Neutrophil (primary cell): ENCODE results near the gene AOPEP.

ENCODE experiments used
- H3K27ac ChIP-seq: fragments of 200-600 bp; sonication (generic); 2 replicates; pipeline ENCODE4 v1.5.1; 2016; ENCODE audit warnings: mild to moderate bottlenecking, moderate library complexity
- H3K27me3 ChIP-seq: fragments of 200-600 bp; sonication (generic); 2 replicates; pipeline ENCODE4 v1.6.0; 2016; ENCODE audit warnings: mild to moderate bottlenecking
- H3K36me3 ChIP-seq: fragments of 200-600 bp; sonication (generic); 2 replicates; pipeline ENCODE4 v1.5.1; 2017
- H3K4me1 ChIP-seq, 2 experiments: fragments of 200-600 bp in 1 of 2; sonication (generic) in 1 of 2; 1 replicate in 1 of 2; 2 replicates in 1 of 2; pipeline versions ENCODE4 v1.5.1 to v1.6.1; 2013 to 2016; ENCODE audit warnings: low read depth in 1 of 2, low read length in 1 of 2, mild to moderate bottlenecking in 1 of 2, moderate library complexity in 1 of 2; ENCODE audit not compliant: control insufficient read depth in 1 of 2, insufficient read depth in 1 of 2
- H3K4me3 ChIP-seq, 2 experiments: fragments of 200-600 bp in 1 of 2; sonication (generic) in 1 of 2; 1 replicate in 1 of 2; 2 replicates in 1 of 2; pipeline ENCODE4 v1.5.1; 2013 to 2016; ENCODE audit warnings: low read depth in 1 of 2, low read length in 1 of 2, mild to moderate bottlenecking in 1 of 2, moderate library complexity in 1 of 2
- H3K9me3 ChIP-seq: fragments of 200-600 bp; sonication (generic); 2 replicates; pipeline ENCODE4 v1.5.1; 2016
- TF ChIP-seq, protein P1 (sequence below): fragments of 200-600 bp; sonication (generic); IDR thresholded peaks from 2 replicates; pipeline ENCODE4 v1.5.1; 2016; ENCODE audit warnings: antibody characterized with exemption

AOPEP gene

DNA sequence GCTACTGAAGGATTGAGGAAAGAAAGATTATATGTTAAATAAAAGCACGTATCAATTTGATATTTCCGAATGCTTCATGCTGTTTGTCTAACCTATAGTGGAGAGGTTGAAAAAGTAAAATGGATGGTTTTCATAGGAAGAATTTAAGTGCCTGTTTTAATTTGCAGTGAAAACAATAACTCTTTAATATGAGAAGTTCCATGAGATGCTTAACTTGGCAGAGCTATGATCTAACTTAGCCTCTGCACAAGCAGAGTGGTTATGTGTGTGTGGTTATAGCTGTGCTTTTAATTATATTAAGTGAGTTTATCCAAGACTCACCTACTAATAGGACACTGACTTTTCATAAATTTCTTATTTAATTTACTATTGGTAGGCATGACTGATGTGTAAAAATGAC, 57.4 kb downstream of the AOPEP start:
- Histone ChIP-seq H3K9me3 (no peaks in the 10 kb centered on the region), H3K27ac (no peak overlapping the region), H3K4me3 (no peak overlapping the region), H3K36me3 (no peaks in the 10 kb centered on the region), H3K4me1 (no peaks in the 10 kb centered on the region), H3K27me3 (no peaks in the 10 kb centered on the region)
- TF ChIP-seq, protein P1, sequence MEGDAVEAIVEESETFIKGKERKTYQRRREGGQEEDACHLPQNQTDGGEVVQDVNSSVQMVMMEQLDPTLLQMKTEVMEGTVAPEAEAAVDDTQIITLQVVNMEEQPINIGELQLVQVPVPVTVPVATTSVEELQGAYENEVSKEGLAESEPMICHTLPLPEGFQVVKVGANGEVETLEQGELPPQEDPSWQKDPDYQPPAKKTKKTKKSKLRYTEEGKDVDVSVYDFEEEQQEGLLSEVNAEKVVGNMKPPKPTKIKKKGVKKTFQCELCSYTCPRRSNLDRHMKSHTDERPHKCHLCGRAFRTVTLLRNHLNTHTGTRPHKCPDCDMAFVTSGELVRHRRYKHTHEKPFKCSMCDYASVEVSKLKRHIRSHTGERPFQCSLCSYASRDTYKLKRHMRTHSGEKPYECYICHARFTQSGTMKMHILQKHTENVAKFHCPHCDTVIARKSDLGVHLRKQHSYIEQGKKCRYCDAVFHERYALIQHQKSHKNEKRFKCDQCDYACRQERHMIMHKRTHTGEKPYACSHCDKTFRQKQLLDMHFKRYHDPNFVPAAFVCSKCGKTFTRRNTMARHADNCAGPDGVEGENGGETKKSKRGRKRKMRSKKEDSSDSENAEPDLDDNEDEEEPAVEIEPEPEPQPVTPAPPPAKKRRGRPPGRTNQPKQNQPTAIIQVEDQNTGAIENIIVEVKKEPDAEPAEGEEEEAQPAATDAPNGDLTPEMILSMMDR = no peak

DNA sequence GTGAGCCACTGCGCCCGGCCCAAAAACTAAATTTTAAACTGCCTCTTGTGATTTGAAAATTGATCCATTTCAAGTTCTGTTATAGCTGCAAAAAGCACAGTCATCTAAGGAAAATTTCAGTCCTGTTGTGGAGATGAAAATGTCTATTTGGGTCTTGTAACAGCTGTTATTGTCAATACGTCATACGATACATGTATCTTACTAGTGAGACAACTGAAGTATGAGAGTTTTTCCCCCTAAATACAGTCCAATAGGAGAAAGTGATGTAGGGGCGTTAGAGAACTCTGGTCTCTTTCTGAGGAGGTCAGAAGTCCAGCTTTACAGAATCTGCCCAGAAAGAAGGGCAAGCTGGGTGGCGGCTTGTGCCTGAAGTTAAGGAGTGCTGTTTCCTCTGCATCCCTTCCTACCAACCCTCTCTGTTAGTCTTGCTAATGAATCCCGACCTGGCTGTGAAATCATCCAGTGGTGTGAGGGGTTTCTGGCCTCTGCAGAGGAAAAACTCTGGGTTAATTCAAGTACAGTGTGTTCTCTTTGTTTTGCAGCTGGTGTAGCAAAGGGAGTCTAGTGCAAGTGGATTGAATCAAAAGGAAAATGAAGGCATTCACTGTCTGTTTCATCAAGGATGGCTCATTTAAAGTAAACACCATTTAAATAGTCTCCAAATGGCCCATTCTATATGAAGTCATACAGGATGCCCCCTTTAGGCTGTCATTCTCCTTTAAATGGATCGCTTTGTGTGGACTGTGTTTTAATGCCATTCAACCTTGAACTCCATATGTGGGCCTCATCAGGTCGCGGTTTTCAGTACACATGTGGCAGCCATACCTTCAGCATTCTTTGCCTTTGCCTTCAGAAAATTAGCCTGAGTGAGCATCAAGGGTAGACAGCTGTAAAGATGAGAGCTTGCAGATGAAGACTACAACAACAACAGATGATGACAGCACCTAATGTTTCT, 59.0 kb downstream of the AOPEP start:
- H3K36me3 ChIP-seq = no peaks in the 10 kb centered on the region
- no peak overlapping the region for H3K27ac ChIP-seq
- no peaks in the 10 kb centered on the region for H3K9me3 ChIP-seq
- no peak overlapping the region for H3K4me3 ChIP-seq
- H3K4me1 ChIP-seq = no peaks in the 10 kb centered on the region
- TF ChIP-seq, protein P1 = no peak
- H3K27me3 ChIP-seq = no peaks in the 10 kb centered on the region

DNA sequence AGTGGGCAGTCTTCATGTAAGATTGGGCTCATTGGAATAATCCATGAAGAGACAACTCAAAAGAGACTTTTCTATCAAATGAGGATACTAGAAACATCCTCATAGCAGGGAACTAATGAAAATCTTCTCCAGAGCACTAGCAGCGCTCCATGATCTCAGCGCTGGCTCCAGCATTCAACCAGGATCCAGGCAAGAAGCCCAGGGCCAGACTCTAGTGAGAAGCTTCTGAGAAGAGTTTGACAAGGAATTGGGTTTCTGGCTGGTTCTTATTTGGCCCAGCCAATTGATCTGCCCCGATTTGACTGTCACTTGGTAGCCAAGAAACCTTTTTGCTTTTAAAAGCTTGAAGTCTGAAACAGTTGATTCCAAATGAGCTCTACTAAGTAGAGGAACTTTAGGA, 60.1 kb downstream of the AOPEP start:
- H3K4me3 ChIP-seq = no peak overlapping the region
- no peak overlapping the region for H3K27ac ChIP-seq
- H3K36me3 ChIP-seq = no peaks in the 10 kb centered on the region
- no peaks in the 10 kb centered on the region for H3K27me3 ChIP-seq
- H3K4me1 ChIP-seq = no peaks in the 10 kb centered on the region
- H3K9me3 ChIP-seq = no peaks in the 10 kb centered on the region
- TF ChIP-seq, protein P1 = no peak

DNA sequence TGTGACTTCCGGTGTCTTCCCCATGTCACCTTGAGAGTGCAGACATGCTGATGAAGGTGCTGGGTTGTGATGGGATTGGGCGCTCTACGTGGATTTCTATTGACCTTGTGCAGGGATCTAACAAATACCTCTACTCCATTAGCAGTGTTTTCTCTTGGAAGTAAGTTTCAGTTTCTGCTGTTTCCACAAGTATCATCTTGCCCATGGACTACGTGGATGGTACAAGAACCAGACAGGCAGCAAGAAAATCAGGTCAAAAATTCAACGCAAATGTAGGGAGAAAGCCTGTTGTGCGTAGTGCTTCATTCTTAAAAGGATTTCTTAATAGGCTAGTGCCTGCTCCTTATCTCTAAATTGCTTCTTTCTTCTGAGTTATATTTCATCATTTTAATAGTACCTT, 60.8 kb downstream of the AOPEP start:
- H3K27ac ChIP-seq = no peak overlapping the region
- TF ChIP-seq, protein P1 = no peak
- H3K4me3 ChIP-seq = no peak overlapping the region

DNA sequence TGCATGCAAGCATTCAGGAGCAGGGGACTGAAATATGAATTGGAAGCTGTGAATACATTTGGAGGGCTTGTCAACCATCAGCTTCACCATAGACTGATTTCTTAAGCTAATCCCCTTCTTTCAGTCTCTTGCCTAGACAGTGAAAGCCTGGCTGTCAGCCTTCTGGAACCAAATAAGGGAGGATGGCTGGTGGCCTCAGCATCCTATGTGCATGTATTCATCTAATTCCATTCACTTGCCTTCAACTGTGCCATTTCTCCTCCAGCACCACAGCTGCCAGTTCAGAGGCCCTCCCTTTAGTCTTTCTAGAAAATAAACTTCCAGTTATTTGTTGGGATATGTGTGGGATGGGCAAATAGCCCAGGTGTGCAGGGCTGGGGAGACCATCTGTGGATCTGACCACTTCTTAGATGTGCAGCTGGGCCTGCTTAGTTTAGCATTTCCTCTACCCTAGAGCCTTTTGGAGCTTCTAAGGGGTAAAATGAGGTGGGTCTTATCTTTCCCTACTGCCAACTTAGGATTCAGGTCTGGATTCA, 62.1 kb downstream of the AOPEP start:
- Histone ChIP-seq H3K27ac (no peak overlapping the region), H3K36me3 (no peaks in the 10 kb centered on the region), H3K4me1 (no peaks in the 10 kb centered on the region), H3K27me3 (no peaks in the 10 kb centered on the region), H3K4me3 (no peak overlapping the region), H3K9me3 (no peaks in the 10 kb centered on the region)
- TF ChIP-seq, protein P1 = no peak

More for the DNA sequence above, 60.8 kb downstream of the AOPEP start:
- H3K27me3 ChIP-seq = no peaks in the 10 kb centered on the region
- no peaks in the 10 kb centered on the region for H3K4me1 ChIP-seq
- no peaks in the 10 kb centered on the region for H3K9me3 ChIP-seq
- H3K36me3 ChIP-seq = no peaks in the 10 kb centered on the region
